Right lobe of liver (tissue), 4 donors: Measurements from ENCODE around the gene NHLH1.

Experiments
- POLR2A ChIP-seq: fragments of 450-650 bp; IDR thresholded peaks from one replicate; pipeline ENCODE4 v1.6.1; 2017; ENCODE audit warnings: antibody characterized with exemption, mild to moderate bottlenecking
- TF ChIP-seq, protein P1 (sequence below), 4 donors: fragments of 200-600 bp in 3 of 4; fragments of 450-650 bp in 1 of 4; IDR thresholded peaks; one replicate each; pipeline versions ENCODE4 v1.5.1 to v1.8.0; 2016 to 2022; ENCODE audit warnings: antibody characterized with exemption in 4 of 4, mild to moderate bottlenecking in 2 of 4
- donor health status: DM: no; HTN: no; CAD: no.
- donor health status: DM: no; HTN: no; CAD: no.
- donor health status: DM: no; HTN: yes; CAD: no.

DNA sequence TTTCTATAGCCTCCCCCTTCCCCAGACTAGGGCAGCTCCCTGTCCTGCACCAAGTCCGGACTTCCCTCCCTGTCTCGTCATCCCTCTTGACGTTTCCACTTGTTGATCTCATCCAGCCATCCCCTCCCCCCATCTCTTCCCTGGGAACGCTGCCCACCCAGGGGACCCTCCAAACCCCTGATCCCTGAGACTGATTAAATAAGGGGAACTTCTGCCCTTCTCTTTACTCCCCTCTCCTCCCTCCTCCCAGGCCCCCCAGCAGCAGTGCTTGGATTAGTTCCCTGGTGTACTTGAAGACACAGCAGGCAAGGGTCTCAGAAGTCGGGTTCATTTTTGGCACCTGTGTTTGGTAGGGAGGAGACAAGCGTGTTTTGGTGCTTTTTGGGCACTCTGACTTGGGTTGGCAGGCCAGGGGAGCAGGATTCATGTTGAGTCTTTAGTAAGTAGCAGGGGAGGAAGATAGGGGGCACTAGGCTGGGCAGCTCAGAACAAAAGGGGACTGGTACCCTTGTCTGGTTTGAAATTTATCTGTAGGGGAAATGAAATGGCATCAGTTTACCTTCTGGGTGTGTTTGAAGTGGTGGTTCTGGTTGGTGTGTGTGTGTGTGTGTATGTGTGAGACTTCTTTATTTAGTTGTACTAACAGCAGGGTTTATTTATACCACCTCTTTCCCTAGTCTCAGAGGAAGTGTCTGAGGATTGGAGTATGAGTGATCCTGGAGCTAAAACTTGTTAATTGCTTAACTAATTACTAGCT, 44.6 kb downstream of the NHLH1 start:
- TF ChIP-seq, protein P1, sequence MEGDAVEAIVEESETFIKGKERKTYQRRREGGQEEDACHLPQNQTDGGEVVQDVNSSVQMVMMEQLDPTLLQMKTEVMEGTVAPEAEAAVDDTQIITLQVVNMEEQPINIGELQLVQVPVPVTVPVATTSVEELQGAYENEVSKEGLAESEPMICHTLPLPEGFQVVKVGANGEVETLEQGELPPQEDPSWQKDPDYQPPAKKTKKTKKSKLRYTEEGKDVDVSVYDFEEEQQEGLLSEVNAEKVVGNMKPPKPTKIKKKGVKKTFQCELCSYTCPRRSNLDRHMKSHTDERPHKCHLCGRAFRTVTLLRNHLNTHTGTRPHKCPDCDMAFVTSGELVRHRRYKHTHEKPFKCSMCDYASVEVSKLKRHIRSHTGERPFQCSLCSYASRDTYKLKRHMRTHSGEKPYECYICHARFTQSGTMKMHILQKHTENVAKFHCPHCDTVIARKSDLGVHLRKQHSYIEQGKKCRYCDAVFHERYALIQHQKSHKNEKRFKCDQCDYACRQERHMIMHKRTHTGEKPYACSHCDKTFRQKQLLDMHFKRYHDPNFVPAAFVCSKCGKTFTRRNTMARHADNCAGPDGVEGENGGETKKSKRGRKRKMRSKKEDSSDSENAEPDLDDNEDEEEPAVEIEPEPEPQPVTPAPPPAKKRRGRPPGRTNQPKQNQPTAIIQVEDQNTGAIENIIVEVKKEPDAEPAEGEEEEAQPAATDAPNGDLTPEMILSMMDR (IDR thresholded peaks at IDR 0.05): no peak
- TF ChIP-seq POLR2A: no peak
